ENCODE measurements around the gene PRC1.

PRC1 gene

GRCh38 chr15:91007266-91007665, 12.9 kb upstream of the PRC1 start:
- FAIRE-seq (no peak), DNase-seq (ENCODE audit: insufficient read length, low spot score) (no peak)
- TF ChIP-seq POLR2A (IDR thresholded peaks at IDR 0.05; ENCODE audit: low read depth, low read length), result no peak

- no peak for TF ChIP-seq POLR2A (IDR thresholded peaks at IDR 0.05; ENCODE audit: low read depth, low read length)
- no peak for FAIRE-seq
- DNase-seq (ENCODE audit: insufficient read length, low spot score), result no peak
Observed at GRCh38 chr15:91001209-91001608, 6.9 kb upstream of the PRC1 start.

GRCh38 chr15:90998737-90999136, 4.4 kb upstream of the PRC1 start:
- no peak for TF ChIP-seq POLR2A (IDR thresholded peaks at IDR 0.05; ENCODE audit: low read depth, low read length)
- no peak for FAIRE-seq

GRCh38 chr15:90994059-90994416, 297 bp downstream of the PRC1 start:
- TF ChIP-seq POLR2A (IDR thresholded peaks at IDR 0.05; ENCODE audit: low read depth, low read length), result no peak
- DNase-seq (ENCODE audit: insufficient read length, low spot score) (peak; percentile 9), FAIRE-seq (no peak)

More at GRCh38 chr15:90998737-90999136, 4.4 kb upstream of the PRC1 start:
- DNase-seq (ENCODE audit: insufficient read length, low spot score), result no peak

GRCh38 chr15:90991587-90992285, 2.6 kb downstream of the PRC1 start:
- no peak for DNase-seq (ENCODE audit: insufficient read length, low spot score)
- no peak for FAIRE-seq
- TF ChIP-seq POLR2A (IDR thresholded peaks at IDR 0.05; ENCODE audit: low read depth, low read length), result no peak

- TF ChIP-seq POLR2A (IDR thresholded peaks at IDR 0.05; ENCODE audit: low read depth, low read length), result no peak
- FAIRE-seq, result no peak
- no peak for DNase-seq (ENCODE audit: insufficient read length, low spot score)
Observed at GRCh38 chr15:90990446-90990845, 3.9 kb downstream of the PRC1 start.

GRCh38 chr15:90989040-90989768, 5.1 kb downstream of the PRC1 start:
- no peak for TF ChIP-seq POLR2A (IDR thresholded peaks at IDR 0.05; ENCODE audit: low read depth, low read length)
- FAIRE-seq (no peak), DNase-seq (ENCODE audit: insufficient read length, low spot score) (no peak)

GRCh38 chr15:90988296-90988695, 6.0 kb downstream of the PRC1 start:
- DNase-seq (ENCODE audit: insufficient read length, low spot score), result no peak
- no peak for FAIRE-seq
- no peak for TF ChIP-seq POLR2A (IDR thresholded peaks at IDR 0.05; ENCODE audit: low read depth, low read length)

GRCh38 chr15:90987561-90988141, 6.7 kb downstream of the PRC1 start:
- DNase-seq (ENCODE audit: insufficient read length, low spot score) (no peak), FAIRE-seq (no peak)
- TF ChIP-seq POLR2A (IDR thresholded peaks at IDR 0.05; ENCODE audit: low read depth, low read length), result no peak

GRCh38 chr15:90986790-90987507, 7.4 kb downstream of the PRC1 start:
- FAIRE-seq, result no peak
- TF ChIP-seq POLR2A (IDR thresholded peaks at IDR 0.05; ENCODE audit: low read depth, low read length), result no peak
- no peak for DNase-seq (ENCODE audit: insufficient read length, low spot score)

GRCh38 chr15:90982135-90982534, 12.2 kb downstream of the PRC1 start:
- FAIRE-seq (no peak), DNase-seq (ENCODE audit: insufficient read length, low spot score) (no peak)
- no peak for TF ChIP-seq POLR2A (IDR thresholded peaks at IDR 0.05; ENCODE audit: low read depth, low read length)

- no peak for TF ChIP-seq POLR2A (IDR thresholded peaks at IDR 0.05; ENCODE audit: low read depth, low read length)
- no peak for DNase-seq (ENCODE audit: insufficient read length, low spot score)
- no peak for FAIRE-seq
Observed at GRCh38 chr15:90981681-90982080, 12.7 kb downstream of the PRC1 start.

GRCh38 chr15:90979582-90979981, 14.8 kb downstream of the PRC1 start:
- no peak for DNase-seq (ENCODE audit: insufficient read length, low spot score)
- no peak for FAIRE-seq
- no peak for TF ChIP-seq POLR2A (IDR thresholded peaks at IDR 0.05; ENCODE audit: low read depth, low read length)

- DNase-seq (ENCODE audit: insufficient read length, low spot score), result no peak
- FAIRE-seq, result no peak
- no peak for TF ChIP-seq POLR2A (IDR thresholded peaks at IDR 0.05; ENCODE audit: low read depth, low read length)
Observed at GRCh38 chr15:90974216-90974615, 20.1 kb downstream of the PRC1 start.

Measured in H54 (cell line).